Fibroblast of pulmonary artery (primary cell): ENCODE results near the gene CARD6.

Source experiments
- DNase-seq: peaks from one replicate; pipeline ENCODE4 v3.0.0-alpha.2; 2010; ENCODE audit warnings: low read depth
- H3K4me3 ChIP-seq: replicated peaks from 2 replicates; pipeline ENCODE4 v1.5.1; 2011; ENCODE audit warnings: low read depth, mild to moderate bottlenecking, control low read depth, low read length, moderate library complexity
- TF ChIP-seq, protein P1 (sequence below): IDR thresholded peaks from 2 replicates; pipeline ENCODE4 v1.5.1; 2011; ENCODE audit warnings: mild to moderate bottlenecking, control low read depth, low read length, inconsistent platforms; ENCODE audit errors: missing control alignments

The CARD6 gene

DNA sequence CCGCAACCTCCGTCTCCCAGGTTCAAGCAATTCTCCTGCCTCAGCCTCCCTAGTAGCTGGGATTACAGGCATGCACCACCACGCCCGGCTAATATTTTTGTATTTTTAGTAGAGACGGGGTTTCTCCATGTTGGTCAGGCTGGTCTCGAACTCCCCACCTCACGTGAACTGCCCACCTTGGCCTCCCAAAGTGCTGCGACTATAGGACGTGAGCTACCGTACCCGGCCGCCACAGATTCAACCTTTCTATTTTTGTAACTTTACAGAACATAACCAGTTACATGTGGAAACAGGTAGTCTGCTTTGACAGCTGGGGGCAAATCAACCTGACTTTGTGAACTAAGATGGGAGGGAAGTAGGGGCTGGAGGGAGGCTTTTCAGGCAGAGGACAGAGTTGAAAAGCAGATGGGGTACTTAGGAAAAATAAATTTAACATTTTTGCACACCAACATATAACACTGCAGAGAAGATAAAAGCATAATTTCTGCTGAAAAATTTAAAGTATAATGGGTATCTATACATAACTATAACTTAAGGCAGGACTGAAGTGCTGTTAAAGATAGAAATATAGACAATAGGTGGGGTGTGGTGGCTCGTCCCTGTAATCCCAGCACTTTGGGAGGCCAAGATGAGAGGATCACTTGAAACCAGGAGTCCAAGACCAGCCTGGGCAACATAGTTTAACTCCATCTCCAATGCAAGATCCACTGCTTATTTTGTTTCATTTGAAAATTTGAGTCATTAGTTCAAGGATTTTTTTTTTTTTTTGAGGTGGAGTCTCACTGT lies 11.2 kb upstream of the CARD6 start:
- TF ChIP-seq, protein P1, sequence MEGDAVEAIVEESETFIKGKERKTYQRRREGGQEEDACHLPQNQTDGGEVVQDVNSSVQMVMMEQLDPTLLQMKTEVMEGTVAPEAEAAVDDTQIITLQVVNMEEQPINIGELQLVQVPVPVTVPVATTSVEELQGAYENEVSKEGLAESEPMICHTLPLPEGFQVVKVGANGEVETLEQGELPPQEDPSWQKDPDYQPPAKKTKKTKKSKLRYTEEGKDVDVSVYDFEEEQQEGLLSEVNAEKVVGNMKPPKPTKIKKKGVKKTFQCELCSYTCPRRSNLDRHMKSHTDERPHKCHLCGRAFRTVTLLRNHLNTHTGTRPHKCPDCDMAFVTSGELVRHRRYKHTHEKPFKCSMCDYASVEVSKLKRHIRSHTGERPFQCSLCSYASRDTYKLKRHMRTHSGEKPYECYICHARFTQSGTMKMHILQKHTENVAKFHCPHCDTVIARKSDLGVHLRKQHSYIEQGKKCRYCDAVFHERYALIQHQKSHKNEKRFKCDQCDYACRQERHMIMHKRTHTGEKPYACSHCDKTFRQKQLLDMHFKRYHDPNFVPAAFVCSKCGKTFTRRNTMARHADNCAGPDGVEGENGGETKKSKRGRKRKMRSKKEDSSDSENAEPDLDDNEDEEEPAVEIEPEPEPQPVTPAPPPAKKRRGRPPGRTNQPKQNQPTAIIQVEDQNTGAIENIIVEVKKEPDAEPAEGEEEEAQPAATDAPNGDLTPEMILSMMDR = no peak
- DNase-seq = no peak

GRCh38 chr5:40831346-40832210 lies 9.6 kb upstream of the CARD6 start:
- TF ChIP-seq, protein P1 = no peak
- H3K4me3 ChIP-seq = no peak overlapping the region
- DNase-seq = no peak

More for the DNA sequence above, 11.2 kb upstream of the CARD6 start:
- H3K4me3 ChIP-seq = no peak overlapping the region

DNA sequence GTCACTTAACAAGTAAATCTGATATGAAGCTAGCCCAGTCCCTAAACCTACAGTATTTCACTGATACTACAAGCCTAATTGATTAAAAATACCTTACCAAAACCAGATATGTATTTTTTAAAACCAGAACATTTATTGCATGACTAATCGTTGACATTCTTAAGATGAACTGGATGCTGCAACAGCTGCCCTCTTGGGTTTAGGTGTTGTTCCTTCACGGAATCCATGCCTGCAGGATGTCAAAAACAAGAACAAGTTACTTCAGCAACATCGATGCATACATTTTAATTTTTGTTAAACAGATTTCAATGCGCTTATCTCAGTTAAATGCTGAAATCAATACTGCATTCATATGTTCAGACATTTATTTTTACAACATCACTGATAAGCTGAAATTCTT lies 8.8 kb upstream of the CARD6 start:
- H3K4me3 ChIP-seq = peak overlapping the region; percentile 94
- no peak for DNase-seq
- TF ChIP-seq, protein P1 = no peak

DNA sequence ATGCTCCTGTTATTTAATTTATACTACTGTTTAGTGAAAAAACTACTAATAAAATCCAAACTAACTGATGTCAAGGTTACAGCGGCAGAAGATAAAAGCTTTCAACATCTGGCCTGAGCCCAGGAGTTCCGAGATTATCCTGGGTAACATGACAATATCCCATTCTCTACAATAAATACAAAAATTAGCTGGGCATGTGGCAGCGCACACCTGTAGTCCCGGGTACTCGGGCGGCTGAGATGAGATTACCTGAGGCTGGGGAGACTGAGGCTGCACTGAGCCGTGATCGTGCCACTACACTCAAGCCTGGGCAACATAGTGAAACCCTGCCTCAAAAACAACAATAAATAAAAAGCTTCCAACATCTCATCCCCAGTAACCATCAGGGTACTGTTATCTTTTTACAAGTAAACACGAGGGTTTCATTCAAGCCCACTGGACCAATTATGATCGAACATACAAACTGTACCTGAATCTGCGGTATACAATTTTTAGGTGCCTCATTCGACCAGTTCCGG lies 7.4 kb upstream of the CARD6 start:
- TF ChIP-seq, protein P1 = no peak
- H3K4me3 ChIP-seq = peak overlapping the region; percentile 94
- no peak for DNase-seq

DNA sequence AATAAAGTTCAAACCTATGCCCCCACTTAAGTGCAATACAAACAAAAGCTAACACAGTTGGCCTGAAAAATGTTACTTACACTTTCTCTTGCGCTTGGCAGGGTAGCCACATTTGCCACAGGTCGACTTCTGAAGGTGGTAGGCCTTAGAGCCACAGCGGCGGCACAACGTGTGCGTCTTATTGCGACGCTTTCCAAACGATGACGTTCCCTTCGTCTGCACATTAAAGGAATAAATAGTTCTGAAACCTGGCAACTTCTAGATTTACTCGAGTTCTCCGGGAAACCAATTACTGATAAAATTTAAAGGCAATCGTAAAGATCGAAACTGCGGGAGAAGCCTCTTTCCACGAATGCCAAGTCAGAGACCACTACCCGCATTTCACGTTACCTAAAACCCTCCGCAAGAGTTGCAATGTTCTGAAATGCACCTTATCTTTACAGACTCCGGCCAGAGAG lies 6.7 kb upstream of the CARD6 start:
- TF ChIP-seq, protein P1 = no peak
- peak overlapping the region; percentile 94 for H3K4me3 ChIP-seq
- DNase-seq = peak; percentile 45

GRCh38 chr5:40834849-40835787 lies 6.0 kb upstream of the CARD6 start, which contains the start of gene RPL37:
Gene RPL37, minus strand, starts transcription at chr5:40835222. Its CDS starts 37 bp downstream, at chr5:40835185.
- TF ChIP-seq, protein P1 = no peak
- peak within 1 kb of the TSS; percentile 94 for H3K4me3 ChIP-seq
- peak; percentile 98 for DNase-seq
